ENCODE measurements around the gene ZBTB8A.
"Not testable (repeated sequence)": the region's sequence is repeated elsewhere in the genome, so short reads cannot be mapped to it uniquely, and the experiment has no call there.

ZBTB8A gene

GRCh38 chr1:32508761-32509160 lies 30.5 kb upstream of the ZBTB8A start:
- H3K9ac ChIP-seq (ENCODE audit: low read length): no peak overlapping the region
- H3K9me3 ChIP-seq (ENCODE audit: low read length): no peaks in the 10 kb centered on the region
- no peak overlapping the region for H3K27ac ChIP-seq (ENCODE audit: low read depth, low read length)
- no peaks in the 10 kb centered on the region for H3K36me3 ChIP-seq (ENCODE audit: insufficient read depth, low read length)
- H3K27me3 ChIP-seq (ENCODE audit: control insufficient read depth in 1 of 2, insufficient read depth in 2 of 2, low read length in 2 of 2): no peaks in the 10 kb centered on the region
- no peak overlapping the region for H3K4me3 ChIP-seq (ENCODE audit: low read depth in 1 of 2, low read length in 2 of 2)
- no peaks in the 10 kb centered on the region for H3K4me1 ChIP-seq (ENCODE audit: insufficient read depth, low read length)

GRCh38 chr1:32509939-32510338 lies 29.3 kb upstream of the ZBTB8A start:
- no peak overlapping the region for H3K9ac ChIP-seq (ENCODE audit: low read length)
- H3K4me1 ChIP-seq (ENCODE audit: insufficient read depth, low read length): no peaks in the 10 kb centered on the region
- no peak overlapping the region for H3K27ac ChIP-seq (ENCODE audit: low read depth, low read length)
- no peaks in the 10 kb centered on the region for H3K27me3 ChIP-seq (ENCODE audit: control insufficient read depth in 1 of 2, insufficient read depth in 2 of 2, low read length in 2 of 2)
- H3K36me3 ChIP-seq (ENCODE audit: insufficient read depth, low read length): no peaks in the 10 kb centered on the region
- no peak overlapping the region for H3K4me3 ChIP-seq (ENCODE audit: low read depth in 1 of 2, low read length in 2 of 2)
- H3K9me3 ChIP-seq (ENCODE audit: low read length): no peaks in the 10 kb centered on the region

GRCh38 chr1:32516402-32516801 lies 22.8 kb upstream of the ZBTB8A start:
- Histone ChIP-seq H3K27me3 (ENCODE audit: control insufficient read depth in 1 of 2, insufficient read depth in 2 of 2, low read length in 2 of 2) (no peaks in the 10 kb centered on the region), H3K9me3 (ENCODE audit: low read length) (no peaks in the 10 kb centered on the region), H3K36me3 (ENCODE audit: insufficient read depth, low read length) (no peaks in the 10 kb centered on the region), H3K4me1 (ENCODE audit: insufficient read depth, low read length) (no peaks in the 10 kb centered on the region), H3K4me3 (ENCODE audit: low read depth in 1 of 2, low read length in 2 of 2) (no peak overlapping the region), H3K9ac (ENCODE audit: low read length) (no peak overlapping the region), H3K27ac (ENCODE audit: low read depth, low read length) (no peak overlapping the region)

- no peak overlapping the region for H3K4me3 ChIP-seq (ENCODE audit: low read depth in 1 of 2, low read length in 2 of 2)
- H3K27me3 ChIP-seq (ENCODE audit: control insufficient read depth in 1 of 2, insufficient read depth in 2 of 2, low read length in 2 of 2): no peaks in the 10 kb centered on the region
- H3K27ac ChIP-seq (ENCODE audit: low read depth, low read length): no peak overlapping the region
- no peaks in the 10 kb centered on the region for H3K36me3 ChIP-seq (ENCODE audit: insufficient read depth, low read length)
- no peaks in the 10 kb centered on the region for H3K4me1 ChIP-seq (ENCODE audit: insufficient read depth, low read length)
- no peaks in the 10 kb centered on the region for H3K9me3 ChIP-seq (ENCODE audit: low read length)
- no peak overlapping the region for H3K9ac ChIP-seq (ENCODE audit: low read length)
Observed at GRCh38 chr1:32518976-32519375, 20.3 kb upstream of the ZBTB8A start.

GRCh38 chr1:32521165-32521564 lies 18.1 kb upstream of the ZBTB8A start:
- Histone ChIP-seq H3K36me3 (ENCODE audit: insufficient read depth, low read length) (no peaks in the 10 kb centered on the region), H3K27me3 (ENCODE audit: control insufficient read depth in 1 of 2, insufficient read depth in 2 of 2, low read length in 2 of 2) (no peaks in the 10 kb centered on the region), H3K4me1 (ENCODE audit: insufficient read depth, low read length) (no peaks in the 10 kb centered on the region), H3K9ac (ENCODE audit: low read length) (no peak overlapping the region), H3K9me3 (ENCODE audit: low read length) (no peaks in the 10 kb centered on the region), H3K4me3 (ENCODE audit: low read depth in 1 of 2, low read length in 2 of 2) (no peak overlapping the region), H3K27ac (ENCODE audit: low read depth, low read length) (no peak overlapping the region)

- Histone ChIP-seq H3K9ac (ENCODE audit: low read length) (no peak overlapping the region), H3K27me3 (ENCODE audit: control insufficient read depth in 1 of 2, insufficient read depth in 2 of 2, low read length in 2 of 2) (no peaks in the 10 kb centered on the region), H3K4me1 (ENCODE audit: insufficient read depth, low read length) (no peaks in the 10 kb centered on the region)
Observed at GRCh38 chr1:32525053-32525452, 14.2 kb upstream of the ZBTB8A start.

GRCh38 chr1:32525661-32526444 lies 13.4 kb upstream of the ZBTB8A start:
- no peaks in the 10 kb centered on the region for H3K4me1 ChIP-seq (ENCODE audit: insufficient read depth, low read length)
- H3K9ac ChIP-seq (ENCODE audit: low read length): no peak overlapping the region
- no peaks in the 10 kb centered on the region for H3K36me3 ChIP-seq (ENCODE audit: insufficient read depth, low read length)
- H3K4me3 ChIP-seq (ENCODE audit: low read depth in 1 of 2, low read length in 2 of 2): no peak overlapping the region
- no peak overlapping the region for H3K27ac ChIP-seq (ENCODE audit: low read depth, low read length)
- H3K27me3 ChIP-seq (ENCODE audit: control insufficient read depth in 1 of 2, insufficient read depth in 2 of 2, low read length in 2 of 2): no peaks in the 10 kb centered on the region
- no peaks in the 10 kb centered on the region for H3K9me3 ChIP-seq (ENCODE audit: low read length)

More at GRCh38 chr1:32525053-32525452, 14.2 kb upstream of the ZBTB8A start:
- no peak overlapping the region for H3K4me3 ChIP-seq (ENCODE audit: low read depth in 1 of 2, low read length in 2 of 2)
- no peaks in the 10 kb centered on the region for H3K36me3 ChIP-seq (ENCODE audit: insufficient read depth, low read length)
- no peak overlapping the region for H3K27ac ChIP-seq (ENCODE audit: low read depth, low read length)
- no peaks in the 10 kb centered on the region for H3K9me3 ChIP-seq (ENCODE audit: low read length)

- not testable (repeated sequence) for H3K27ac ChIP-seq (ENCODE audit: low read depth, low read length); H3K4me3 ChIP-seq (ENCODE audit: low read depth in 1 of 2, low read length in 2 of 2); H3K9ac ChIP-seq (ENCODE audit: low read length); H3K9me3 ChIP-seq (ENCODE audit: low read length); H3K27me3 ChIP-seq (ENCODE audit: control insufficient read depth in 1 of 2, insufficient read depth in 2 of 2, low read length in 2 of 2); H3K4me1 ChIP-seq (ENCODE audit: insufficient read depth, low read length); H3K36me3 ChIP-seq (ENCODE audit: insufficient read depth, low read length)
Observed at GRCh38 chr1:32528550-32528949, 10.7 kb upstream of the ZBTB8A start.

- Histone ChIP-seq H3K9ac (ENCODE audit: low read length) (no peak overlapping the region), H3K27me3 (ENCODE audit: control insufficient read depth in 1 of 2, insufficient read depth in 2 of 2, low read length in 2 of 2) (no peaks in the 10 kb centered on the region), H3K4me3 (ENCODE audit: low read depth in 1 of 2, low read length in 2 of 2) (no peak overlapping the region), H3K9me3 (ENCODE audit: low read length) (no peaks in the 10 kb centered on the region), H3K27ac (ENCODE audit: low read depth, low read length) (no peak overlapping the region), H3K4me1 (ENCODE audit: insufficient read depth, low read length) (no peaks in the 10 kb centered on the region), H3K36me3 (ENCODE audit: insufficient read depth, low read length) (no peaks in the 10 kb centered on the region)
Observed at GRCh38 chr1:32533792-32534327, 5.4 kb upstream of the ZBTB8A start.

- Histone ChIP-seq H3K4me1 (ENCODE audit: insufficient read depth, low read length) (peaks cover 9% of the 10 kb centered on the region), H3K9ac (ENCODE audit: low read length) (no peak overlapping the region), H3K9me3 (ENCODE audit: low read length) (no peaks in the 10 kb centered on the region), H3K4me3 (ENCODE audit: low read depth in 1 of 2, low read length in 2 of 2) (no peak overlapping the region), H3K27ac (ENCODE audit: low read depth, low read length) (no peak overlapping the region), H3K36me3 (ENCODE audit: insufficient read depth, low read length) (no peaks in the 10 kb centered on the region), H3K27me3 (ENCODE audit: control insufficient read depth in 1 of 2, insufficient read depth in 2 of 2, low read length in 2 of 2) (no peaks in the 10 kb centered on the region)
Observed at GRCh38 chr1:32536117-32536516, 3.1 kb upstream of the ZBTB8A start.

GRCh38 chr1:32536764-32537163 lies 2.5 kb upstream of the ZBTB8A start:
- H3K9ac ChIP-seq (ENCODE audit: low read length): no peak overlapping the region
- H3K4me3 ChIP-seq (ENCODE audit: low read depth in 1 of 2, low read length in 2 of 2): no peak overlapping the region
- H3K36me3 ChIP-seq (ENCODE audit: insufficient read depth, low read length): no peaks in the 10 kb centered on the region
- no peaks in the 10 kb centered on the region for H3K27me3 ChIP-seq (ENCODE audit: control insufficient read depth in 1 of 2, insufficient read depth in 2 of 2, low read length in 2 of 2)
- H3K9me3 ChIP-seq (ENCODE audit: low read length): no peaks in the 10 kb centered on the region
- H3K27ac ChIP-seq (ENCODE audit: low read depth, low read length): no peak overlapping the region
- peaks cover 9% of the 10 kb centered on the region for H3K4me1 ChIP-seq (ENCODE audit: insufficient read depth, low read length)

Data from muscle layer of colon (tissue), 2 donors.